ENCODE results near the gene CRACDL. TPM values are rescaled to one million over a fixed set of nuclear protein-coding genes. Genes with fewer than 3 reads are reported as not detected.

The CRACDL gene
- total RNA-seq, 1 experiment from 2014 or later, result 1.1 TPM

- no peak overlapping the region for H3K4me3 Mint-ChIP-seq (ENCODE audit: unreplicated experiment)
- no peak overlapping the region for H3K27ac Mint-ChIP-seq (ENCODE audit: unreplicated experiment)
- H3K36me3 Mint-ChIP-seq (ENCODE audit: insufficient read depth, unreplicated experiment), result no peaks in the 10 kb centered on the region
Measured at GRCh38 chr2:98810588-98810928, 125.5 kb downstream of the CRACDL start.

DNA sequence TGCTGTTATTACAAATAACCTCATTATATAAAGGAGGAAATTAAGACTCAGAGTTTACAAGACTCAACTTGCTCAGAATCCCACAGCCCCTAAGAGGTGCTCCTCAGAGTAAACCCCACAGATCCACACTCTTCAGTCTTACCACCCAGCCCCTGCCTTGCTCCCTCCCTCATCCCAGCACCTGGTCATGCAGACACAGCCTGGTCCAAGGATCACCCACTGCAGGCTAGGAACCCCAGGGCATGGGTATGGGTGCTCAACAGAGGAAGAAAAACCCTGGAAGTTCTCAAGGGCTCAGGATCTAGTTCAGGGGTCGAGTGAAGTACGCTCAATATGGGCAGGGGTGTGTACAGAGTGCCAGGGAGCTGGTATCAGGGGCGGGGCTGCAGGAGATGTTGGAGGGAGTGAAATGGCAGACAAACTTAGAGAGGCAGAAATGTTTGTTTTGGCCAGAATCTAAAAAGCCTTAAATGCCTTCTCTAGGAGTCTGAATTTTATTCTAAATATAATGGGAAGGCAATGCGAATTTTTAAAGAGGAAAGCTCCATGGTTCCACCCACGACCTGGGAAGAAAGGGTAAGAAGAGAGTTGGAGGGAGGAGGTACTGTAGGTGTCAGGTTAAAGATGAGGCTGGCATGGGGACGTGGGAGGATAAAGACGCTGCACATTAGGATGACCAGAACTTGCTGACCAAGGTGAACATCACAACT lies 126.0 kb downstream of the CRACDL start:
- Mint-ChIP-seq H3K4me3 (ENCODE audit: unreplicated experiment) (no peak overlapping the region), H3K4me1 (ENCODE audit: low read depth, unreplicated experiment) (peaks cover 19% of the 10 kb centered on the region), H3K27me3 (ENCODE audit: insufficient read depth, unreplicated experiment) (no peaks in the 10 kb centered on the region), H3K9me3 (ENCODE audit: unreplicated experiment) (no peaks in the 10 kb centered on the region), H3K27ac (ENCODE audit: unreplicated experiment) (no peak overlapping the region), H3K36me3 (ENCODE audit: insufficient read depth, unreplicated experiment) (no peaks in the 10 kb centered on the region)
- POLR2A ChIA-PET, result no interaction called here
- BruUV-seq (replicated peaks), result no TSS peak
- intact Hi-C loops (cut with micrococcal nuclease; ENCODE audit: unreplicated experiment), result no loop called here
- H3K36me3 ChIP-seq (ENCODE audit: control insufficient read depth, insufficient read depth, low read length), result no peaks in the 10 kb centered on the region
- TF ChIP-seq CTCF (IDR thresholded peaks at IDR 0.05; ENCODE audit: insufficient read depth in 1 of 2, low read depth in 1 of 2, low read length in 1 of 2, severe bottlenecking in 1 of 2, unreplicated experiment in 1 of 2), result no peak
- no peaks in the 10 kb centered on the region for H3K27me3 ChIP-seq (replicated peaks; ENCODE audit: control insufficient read depth, insufficient read depth, low read length)
- H3K4me3 ChIP-seq (ENCODE audit: low read depth, low read length), result no peak overlapping the region
- peaks cover 15% of the 10 kb centered on the region for H3K4me1 ChIP-seq
- CTCF ChIA-PET, result no interaction called here
- DNase-seq, result no peak
- no peaks in the 10 kb centered on the region; the same call in none of the 2 replicates for H3K9me3 ChIP-seq

More at GRCh38 chr2:98810588-98810928, 125.5 kb downstream of the CRACDL start:
- no peaks in the 10 kb centered on the region; the same call in none of the 2 replicates for H3K9me3 ChIP-seq
- H3K27me3 ChIP-seq (replicated peaks; ENCODE audit: control insufficient read depth, insufficient read depth, low read length), result no peaks in the 10 kb centered on the region
- peaks cover 11% of the 10 kb centered on the region for H3K4me1 ChIP-seq
- intact Hi-C loops (cut with micrococcal nuclease; ENCODE audit: unreplicated experiment), result no loop called here
- Mint-ChIP-seq H3K4me1 (ENCODE audit: low read depth, unreplicated experiment) (peaks cover 14% of the 10 kb centered on the region), H3K9me3 (ENCODE audit: unreplicated experiment) (no peaks in the 10 kb centered on the region), H3K27me3 (ENCODE audit: insufficient read depth, unreplicated experiment) (no peaks in the 10 kb centered on the region)
- no peaks in the 10 kb centered on the region for H3K36me3 ChIP-seq (ENCODE audit: control insufficient read depth, insufficient read depth, low read length)
- H3K4me3 ChIP-seq (ENCODE audit: low read depth, low read length), result no peak overlapping the region
- ChIA-PET CTCF (no interaction called here), POLR2A (no interaction called here)
- TF ChIP-seq CTCF (IDR thresholded peaks at IDR 0.05; ENCODE audit: insufficient read depth in 1 of 2, low read depth in 1 of 2, low read length in 1 of 2, severe bottlenecking in 1 of 2, unreplicated experiment in 1 of 2), result no peak
- no TSS peak for BruUV-seq (replicated peaks)
- no peak for DNase-seq

DNA sequence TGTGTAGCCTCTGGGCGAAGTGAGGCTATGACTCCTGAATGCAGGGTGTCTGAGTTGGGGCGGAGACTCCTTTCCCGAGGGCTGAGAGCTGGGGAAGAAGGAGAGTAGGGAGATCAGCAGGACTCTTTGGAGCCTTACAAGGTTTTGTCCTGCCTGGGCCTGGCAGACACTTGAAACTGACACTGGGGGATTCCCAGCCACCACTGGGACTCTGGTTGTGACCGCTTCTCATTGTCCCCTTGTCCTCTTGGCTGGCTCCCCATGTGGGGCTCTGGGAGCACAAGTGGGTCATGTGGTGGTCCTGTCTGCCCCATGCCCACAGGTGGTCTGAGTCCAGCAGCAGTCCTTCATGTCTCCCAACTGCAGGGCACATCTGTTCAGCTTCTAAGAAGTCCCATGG lies 126.9 kb downstream of the CRACDL start:
- no peak for TF ChIP-seq CTCF (IDR thresholded peaks at IDR 0.05; ENCODE audit: insufficient read depth in 1 of 2, low read depth in 1 of 2, low read length in 1 of 2, severe bottlenecking in 1 of 2, unreplicated experiment in 1 of 2)
- no TSS peak for BruUV-seq (replicated peaks)
- H3K4me1 ChIP-seq, result peaks cover 15% of the 10 kb centered on the region
- H3K36me3 Mint-ChIP-seq (ENCODE audit: insufficient read depth, unreplicated experiment), result no peaks in the 10 kb centered on the region
- H3K4me1 Mint-ChIP-seq (ENCODE audit: low read depth, unreplicated experiment), result peaks cover 19% of the 10 kb centered on the region
- H3K4me3 ChIP-seq (ENCODE audit: low read depth, low read length), result no peak overlapping the region
- no peak for DNase-seq
- H3K4me3 Mint-ChIP-seq (ENCODE audit: unreplicated experiment), result no peak overlapping the region
- H3K9me3 Mint-ChIP-seq (ENCODE audit: unreplicated experiment), result no peaks in the 10 kb centered on the region
- no peaks in the 10 kb centered on the region for H3K36me3 ChIP-seq (ENCODE audit: control insufficient read depth, insufficient read depth, low read length)
- no peaks in the 10 kb centered on the region for H3K27me3 Mint-ChIP-seq (ENCODE audit: insufficient read depth, unreplicated experiment)
- H3K27me3 ChIP-seq (replicated peaks; ENCODE audit: control insufficient read depth, insufficient read depth, low read length), result no peaks in the 10 kb centered on the region
- ChIA-PET POLR2A (no interaction called here), CTCF (no interaction called here)
- intact Hi-C loops (cut with micrococcal nuclease; ENCODE audit: unreplicated experiment), result no loop called here
- no peaks in the 10 kb centered on the region; the same call in none of the 2 replicates for H3K9me3 ChIP-seq
- no peak overlapping the region for H3K27ac Mint-ChIP-seq (ENCODE audit: unreplicated experiment)
